D721Med (cell line): ENCODE data around the gene CFAP70.

ENCODE experiments used
- DNase-seq: peaks from one replicate; pipeline ENCODE4 v3.0.0; 2011; ENCODE audit warnings: low spot score; ENCODE audit not compliant: insufficient read length
- FAIRE-seq: peaks from 2 replicates; lab custom pipeline; 2011; peaks lifted over from hg19 to GRCh38; lab: Jason Lieb, UNC
- CTCF ChIP-seq: IDR thresholded peaks from 2 replicates; pipeline ENCODE4 v1.5.1; 2012; ENCODE audit warnings: mild to moderate bottlenecking, control low read depth; ENCODE audit not compliant: insufficient read depth; ENCODE audit errors: missing control alignments

Gene CFAP70

GRCh38 chr10:73368238-73368637 is 9.6 kb upstream of the CFAP70 start:
- FAIRE-seq: no peak

GRCh38 chr10:73366381-73367298 is 8.0 kb upstream of the CFAP70 start:
- no peak for FAIRE-seq

More at GRCh38 chr10:73368238-73368637, 9.6 kb upstream of the CFAP70 start:
- no peak for DNase-seq
- TF ChIP-seq CTCF: no peak

GRCh38 chr10:73364964-73365363 is 6.3 kb upstream of the CFAP70 start:
- no peak for FAIRE-seq
- TF ChIP-seq CTCF: no peak
- no peak for DNase-seq

More at GRCh38 chr10:73366381-73367298, 8.0 kb upstream of the CFAP70 start:
- no peak for DNase-seq
- no peak for TF ChIP-seq CTCF

DNA sequence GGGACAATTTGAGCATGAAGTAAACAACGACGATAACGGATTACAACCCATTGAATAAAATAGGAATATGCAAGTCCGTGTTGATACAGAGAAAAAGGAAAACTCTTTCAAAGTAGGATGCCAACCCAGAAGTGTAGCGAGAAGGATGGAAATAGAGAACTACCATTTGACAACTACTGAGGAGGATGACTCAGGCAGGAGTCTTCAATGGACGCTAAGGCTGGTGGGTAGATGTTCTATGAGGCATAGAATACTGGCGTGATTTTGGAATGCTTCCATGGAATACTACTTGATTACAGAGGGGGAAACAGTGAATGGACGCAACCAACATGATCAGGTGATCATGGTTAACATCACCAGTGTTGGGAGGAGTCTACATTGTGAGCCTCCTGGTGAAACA is 828 bp upstream of the CFAP70 start:
- DNase-seq: no peak
- FAIRE-seq: no peak
- TF ChIP-seq CTCF: no peak

- no peak for DNase-seq
- TF ChIP-seq CTCF: no peak
- no peak for FAIRE-seq
These were observed 843 bp downstream of the CFAP70 start for GRCh38 chr10:73357821-73358220.

DNA sequence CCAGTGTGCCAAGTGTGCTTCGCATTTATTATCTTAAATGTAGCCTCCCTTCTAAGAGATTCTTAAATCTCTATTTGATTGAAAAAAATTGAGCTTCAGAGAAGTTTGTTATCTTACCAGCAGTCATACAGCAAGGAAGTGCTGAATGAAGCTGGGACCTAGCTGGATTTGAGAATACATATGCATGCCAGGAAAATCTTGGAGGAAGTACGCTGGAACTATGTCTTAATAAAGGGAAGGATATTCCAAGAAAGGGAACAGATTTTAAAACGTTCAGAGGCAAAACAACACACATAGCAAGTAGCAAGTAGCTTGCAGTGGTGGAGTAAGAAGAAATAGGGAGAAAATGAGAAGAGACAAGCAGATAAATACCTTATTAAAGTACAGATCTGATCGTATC is 1.5 kb downstream of the CFAP70 start:
- FAIRE-seq (no peak), DNase-seq (no peak)
- TF ChIP-seq CTCF: no peak

DNA sequence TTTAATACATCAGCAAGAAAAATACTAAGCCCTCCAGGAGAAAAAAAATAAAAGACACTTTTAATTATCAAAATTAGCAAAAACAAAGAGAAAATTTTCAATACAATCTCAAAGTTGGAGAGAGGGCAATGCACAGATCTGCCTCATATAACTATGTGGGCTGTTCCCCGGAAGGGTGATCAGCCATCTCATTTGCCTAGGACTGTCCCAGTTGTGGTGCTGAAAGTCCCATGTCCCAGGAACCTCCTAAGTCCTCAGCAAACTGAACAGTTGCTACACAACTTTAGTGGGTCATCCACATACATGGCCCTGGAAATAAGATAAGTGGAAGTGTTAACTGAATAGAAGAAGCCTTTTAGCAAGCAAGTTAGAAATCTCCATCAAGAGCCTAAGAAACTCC is 14.4 kb downstream of the CFAP70 start:
- no peak for TF ChIP-seq CTCF
- DNase-seq (no peak), FAIRE-seq (no peak)
